Upper lobe of left lung (tissue), 4 donors: ENCODE data around the gene CKM.

ENCODE experiments used
- POLR2A ChIP-seq, 4 donors: fragments of 450-650 bp; IDR thresholded peaks; one replicate each; pipeline ENCODE4 v1.5.1; 2016 to 2017; ENCODE audit warnings: antibody characterized with exemption in 4 of 4, mild to moderate bottlenecking in 2 of 4
- TF ChIP-seq, protein P1 (sequence below), 6 experiments: fragments of 450-650 bp in 4 of 6; fragments of 200-600 bp in 2 of 6; sonication (generic) in 2 of 6; IDR thresholded peaks; one replicate each; pipeline ENCODE4 v1.5.1; 2016 to 2019; ENCODE audit warnings: antibody characterized with exemption in 6 of 6

DNA sequence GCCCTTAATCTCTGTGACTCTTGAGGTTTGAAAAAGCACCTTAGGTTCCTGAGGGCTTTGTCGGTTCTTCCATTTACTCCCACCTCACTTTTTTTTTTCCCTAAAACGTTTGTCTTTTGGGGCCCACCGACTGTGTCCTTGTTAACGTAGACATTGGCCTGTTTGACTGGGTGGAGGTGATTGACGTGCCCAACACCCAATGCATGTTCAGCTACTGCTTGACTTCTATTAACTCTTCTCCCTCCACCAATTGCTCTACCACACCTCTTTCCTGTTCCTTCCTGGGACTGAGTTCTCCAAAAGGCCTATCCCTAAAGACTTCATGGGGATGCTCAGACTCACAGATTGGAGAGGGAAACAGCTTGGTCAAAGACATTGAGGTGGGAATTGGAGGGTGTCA is 17.3 kb downstream of the CKM start:
- TF ChIP-seq POLR2A (IDR thresholded peaks at IDR 0.05) = no peak
- TF ChIP-seq, protein P1, sequence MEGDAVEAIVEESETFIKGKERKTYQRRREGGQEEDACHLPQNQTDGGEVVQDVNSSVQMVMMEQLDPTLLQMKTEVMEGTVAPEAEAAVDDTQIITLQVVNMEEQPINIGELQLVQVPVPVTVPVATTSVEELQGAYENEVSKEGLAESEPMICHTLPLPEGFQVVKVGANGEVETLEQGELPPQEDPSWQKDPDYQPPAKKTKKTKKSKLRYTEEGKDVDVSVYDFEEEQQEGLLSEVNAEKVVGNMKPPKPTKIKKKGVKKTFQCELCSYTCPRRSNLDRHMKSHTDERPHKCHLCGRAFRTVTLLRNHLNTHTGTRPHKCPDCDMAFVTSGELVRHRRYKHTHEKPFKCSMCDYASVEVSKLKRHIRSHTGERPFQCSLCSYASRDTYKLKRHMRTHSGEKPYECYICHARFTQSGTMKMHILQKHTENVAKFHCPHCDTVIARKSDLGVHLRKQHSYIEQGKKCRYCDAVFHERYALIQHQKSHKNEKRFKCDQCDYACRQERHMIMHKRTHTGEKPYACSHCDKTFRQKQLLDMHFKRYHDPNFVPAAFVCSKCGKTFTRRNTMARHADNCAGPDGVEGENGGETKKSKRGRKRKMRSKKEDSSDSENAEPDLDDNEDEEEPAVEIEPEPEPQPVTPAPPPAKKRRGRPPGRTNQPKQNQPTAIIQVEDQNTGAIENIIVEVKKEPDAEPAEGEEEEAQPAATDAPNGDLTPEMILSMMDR (IDR thresholded peaks at IDR 0.05) = no peak
